Muscle layer of colon (tissue), 2 donors: ENCODE results near the gene SLC23A1.

Experiments
- H3K27ac ChIP-seq: one replicate; pipeline ENCODE4 v1.7.0; 2013; ENCODE audit warnings: low read depth, mild to moderate bottlenecking, low read length, moderate library complexity
- H3K27me3 ChIP-seq, 2 donors: one replicate each; pipeline ENCODE4 v1.7.0; 2013; ENCODE audit warnings: low read length in 2 of 2, mild to moderate bottlenecking in 2 of 2; ENCODE audit not compliant: insufficient read depth in 2 of 2, control insufficient read depth in 1 of 2
- H3K36me3 ChIP-seq: one replicate; pipeline ENCODE4 v1.7.0; 2013; ENCODE audit warnings: mild to moderate bottlenecking, low read length; ENCODE audit not compliant: insufficient read depth
- H3K4me1 ChIP-seq: one replicate; pipeline ENCODE4 v1.7.0; 2013; ENCODE audit warnings: mild to moderate bottlenecking, low read length; ENCODE audit not compliant: insufficient read depth
- H3K4me3 ChIP-seq, 2 donors: one replicate each; pipeline ENCODE4 v1.7.0; 2013; ENCODE audit warnings: low read length in 2 of 2, low read depth in 1 of 2, mild to moderate bottlenecking in 1 of 2, moderate library complexity in 1 of 2
- H3K9ac ChIP-seq: one replicate; pipeline ENCODE4 v1.7.0; 2013; ENCODE audit warnings: low read length
- H3K9me3 ChIP-seq: one replicate; pipeline ENCODE4 v1.7.0; 2013; ENCODE audit warnings: mild to moderate bottlenecking, low read length
- donor health status: abdominal sarcoma.
- donor health status: Adenocarcinoma of cecum.

Gene SLC23A1

GRCh38 chr5:139383275-139383992 lies at the start of gene SLC23A1:
Gene SLC23A1 (minus strand): TSS chr5:139383297. CDS start chr5:139383253, 44 bp downstream.
- no peak within 1 kb of the TSS for H3K27ac ChIP-seq
- H3K36me3 ChIP-seq: no peaks in the 10 kb centered on the region
- no peaks in the 10 kb centered on the region for H3K27me3 ChIP-seq
- H3K4me1 ChIP-seq: no peaks in the 10 kb centered on the region
- no peak within 1 kb of the TSS for H3K9ac ChIP-seq
- no peaks in the 10 kb centered on the region for H3K9me3 ChIP-seq
- H3K4me3 ChIP-seq: no peak within 1 kb of the TSS

GRCh38 chr5:139431706-139432105 lies 48.6 kb upstream of the SLC23A1 start:
- peaks cover 5% of the 10 kb centered on the region for H3K36me3 ChIP-seq
- no peak overlapping the region for H3K4me3 ChIP-seq
- no peaks in the 10 kb centered on the region for H3K27me3 ChIP-seq
- no peaks in the 10 kb centered on the region for H3K4me1 ChIP-seq
- H3K9me3 ChIP-seq: no peaks in the 10 kb centered on the region
- no peak overlapping the region for H3K9ac ChIP-seq
- H3K27ac ChIP-seq: no peak overlapping the region

- Histone ChIP-seq H3K9ac (no peak overlapping the region), H3K27ac (no peak overlapping the region), H3K36me3 (peaks cover 9% of the 10 kb centered on the region), H3K4me3 (no peak overlapping the region), H3K9me3 (no peaks in the 10 kb centered on the region), H3K4me1 (no peaks in the 10 kb centered on the region), H3K27me3 (no peaks in the 10 kb centered on the region)
These were observed 46.9 kb upstream of the SLC23A1 start for GRCh38 chr5:139430015-139430414.

- Histone ChIP-seq H3K9ac (no peak overlapping the region), H3K36me3 (peaks cover 9% of the 10 kb centered on the region), H3K9me3 (no peaks in the 10 kb centered on the region), H3K27ac (no peak overlapping the region), H3K4me1 (no peaks in the 10 kb centered on the region), H3K27me3 (no peaks in the 10 kb centered on the region), H3K4me3 (no peak overlapping the region)
These were observed 43.2 kb upstream of the SLC23A1 start for GRCh38 chr5:139426203-139426885.

GRCh38 chr5:139425497-139425896 lies 42.4 kb upstream of the SLC23A1 start:
- Histone ChIP-seq H3K4me1 (no peaks in the 10 kb centered on the region), H3K9ac (no peak overlapping the region), H3K27me3 (no peaks in the 10 kb centered on the region), H3K4me3 (no peak overlapping the region), H3K27ac (no peak overlapping the region), H3K36me3 (peaks cover 11% of the 10 kb centered on the region), H3K9me3 (no peaks in the 10 kb centered on the region)

GRCh38 chr5:139422307-139422893 lies 39.3 kb upstream of the SLC23A1 start:
- Histone ChIP-seq H3K27me3 (no peaks in the 10 kb centered on the region), H3K4me1 (peaks cover 8% of the 10 kb centered on the region), H3K36me3 (peaks cover 23% of the 10 kb centered on the region), H3K4me3 (no peak overlapping the region), H3K9me3 (no peaks in the 10 kb centered on the region), H3K27ac (no peak overlapping the region), H3K9ac (no peak overlapping the region)

GRCh38 chr5:139419226-139420192 lies 36.4 kb upstream of the SLC23A1 start:
- peaks cover 19% of the 10 kb centered on the region for H3K36me3 ChIP-seq
- peaks cover 36% of the 10 kb centered on the region for H3K4me1 ChIP-seq
- H3K9ac ChIP-seq: no peak overlapping the region
- no peak overlapping the region for H3K27ac ChIP-seq
- H3K4me3 ChIP-seq: no peak overlapping the region
- no peaks in the 10 kb centered on the region for H3K27me3 ChIP-seq
- no peaks in the 10 kb centered on the region for H3K9me3 ChIP-seq

GRCh38 chr5:139418793-139419192 lies 35.7 kb upstream of the SLC23A1 start:
- H3K9me3 ChIP-seq: no peaks in the 10 kb centered on the region
- peaks cover 43% of the 10 kb centered on the region for H3K4me1 ChIP-seq
- no peak overlapping the region for H3K4me3 ChIP-seq
- H3K9ac ChIP-seq: no peak overlapping the region
- no peak overlapping the region for H3K27ac ChIP-seq
- no peaks in the 10 kb centered on the region for H3K27me3 ChIP-seq
- peaks cover 19% of the 10 kb centered on the region for H3K36me3 ChIP-seq

GRCh38 chr5:139417214-139417613 lies 34.1 kb upstream of the SLC23A1 start:
- Histone ChIP-seq H3K4me3 (no peak overlapping the region), H3K9me3 (no peaks in the 10 kb centered on the region), H3K9ac (no peak overlapping the region), H3K27me3 (no peaks in the 10 kb centered on the region), H3K27ac (no peak overlapping the region), H3K4me1 (peaks cover 45% of the 10 kb centered on the region), H3K36me3 (peaks cover 19% of the 10 kb centered on the region)

- Histone ChIP-seq H3K27me3 (no peaks in the 10 kb centered on the region), H3K4me3 (no peak overlapping the region), H3K9ac (no peak overlapping the region), H3K36me3 (peaks cover 19% of the 10 kb centered on the region), H3K27ac (no peak overlapping the region), H3K4me1 (peaks cover 51% of the 10 kb centered on the region), H3K9me3 (no peaks in the 10 kb centered on the region)
These were observed 33.6 kb upstream of the SLC23A1 start for GRCh38 chr5:139416651-139417050.

GRCh38 chr5:139415869-139416268 lies 32.8 kb upstream of the SLC23A1 start:
- Histone ChIP-seq H3K27ac (no peak overlapping the region), H3K4me1 (peaks cover 56% of the 10 kb centered on the region), H3K4me3 (no peak overlapping the region), H3K36me3 (peaks cover 19% of the 10 kb centered on the region), H3K9ac (no peak overlapping the region), H3K27me3 (no peaks in the 10 kb centered on the region), H3K9me3 (no peaks in the 10 kb centered on the region)
